Mucosa of gallbladder (tissue), 1 donor: ENCODE measurements around the gene BTBD8. TPM values are rescaled to one million over a fixed set of nuclear protein-coding genes. Genes with fewer than 3 reads are reported as not detected.

Experiments
- DNase-seq: peaks from one replicate; pipeline ENCODE4 v3.0.0-alpha.2; 2020; ENCODE audit warnings: low spot score
- total RNA-seq: library from RNA; stranded (reverse); gene quantifications from one replicate; pipeline ENCODE4 v1.2.1, GENCODE V29; 2021
- donor health status: DM: no; HTN: no; CAD: no.

The BTBD8 gene
- total RNA-seq, 1 donor from 2014 or later = 8.5 TPM

DNA sequence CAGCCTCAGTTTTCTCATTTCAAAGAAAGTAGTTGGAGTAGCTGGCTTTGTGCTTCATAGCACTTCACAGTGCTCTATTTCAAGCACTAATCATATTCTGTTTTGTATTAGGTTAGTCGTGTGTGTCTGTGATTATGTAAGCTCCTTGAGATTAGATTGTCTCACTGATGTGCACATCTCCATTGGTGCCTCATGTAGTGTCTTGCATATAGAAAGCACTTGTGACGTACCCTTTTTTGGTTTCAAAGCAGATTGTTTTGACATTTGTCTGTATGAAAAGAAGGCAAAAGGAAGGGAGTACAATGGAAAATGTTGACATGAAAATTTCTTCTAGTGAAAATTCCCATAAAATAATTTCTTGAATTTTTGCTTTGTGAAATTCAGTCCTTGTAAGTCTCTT is 13.9 kb downstream of the BTBD8 start:
- DNase-seq = no peak

DNA sequence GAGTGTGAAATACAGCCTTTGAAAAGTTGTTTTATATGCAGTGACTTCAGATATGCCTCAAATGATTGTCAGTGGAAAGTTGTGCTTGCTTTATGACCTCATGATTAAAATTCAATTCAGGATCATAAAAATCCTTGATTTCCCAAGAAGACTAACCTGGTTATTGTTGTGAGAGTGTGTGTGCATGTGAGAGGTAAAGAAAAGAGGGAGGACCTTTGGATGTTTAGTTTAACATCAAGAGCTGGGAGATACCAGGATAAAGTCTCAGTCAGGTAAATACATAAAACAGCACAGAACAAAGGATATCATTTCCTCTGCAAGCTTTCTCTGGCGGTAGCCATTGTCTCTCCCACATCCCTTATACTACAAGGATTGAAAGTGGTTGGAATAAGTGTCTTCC is 14.4 kb downstream of the BTBD8 start:
- no peak for DNase-seq

DNA sequence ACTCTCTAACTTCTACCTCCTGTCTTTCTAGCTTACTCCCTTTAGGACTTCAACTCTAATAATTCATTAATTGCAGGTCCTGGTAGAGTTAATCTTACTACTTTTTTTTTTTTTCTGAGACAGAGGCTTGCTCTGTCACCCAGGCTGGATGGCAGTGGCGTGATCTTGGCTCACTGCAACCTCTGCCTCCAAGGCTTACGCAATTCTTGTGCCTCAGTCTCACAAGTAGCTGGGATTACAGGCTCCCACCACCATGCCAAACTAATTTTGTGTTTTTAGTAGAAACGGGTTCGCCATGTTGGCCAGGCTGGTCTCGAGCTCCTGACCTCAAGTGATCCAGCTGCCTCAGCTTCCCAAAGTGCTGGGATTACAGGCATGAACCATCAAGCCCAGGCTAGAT is 15.7 kb downstream of the BTBD8 start:
- DNase-seq = no peak

DNA sequence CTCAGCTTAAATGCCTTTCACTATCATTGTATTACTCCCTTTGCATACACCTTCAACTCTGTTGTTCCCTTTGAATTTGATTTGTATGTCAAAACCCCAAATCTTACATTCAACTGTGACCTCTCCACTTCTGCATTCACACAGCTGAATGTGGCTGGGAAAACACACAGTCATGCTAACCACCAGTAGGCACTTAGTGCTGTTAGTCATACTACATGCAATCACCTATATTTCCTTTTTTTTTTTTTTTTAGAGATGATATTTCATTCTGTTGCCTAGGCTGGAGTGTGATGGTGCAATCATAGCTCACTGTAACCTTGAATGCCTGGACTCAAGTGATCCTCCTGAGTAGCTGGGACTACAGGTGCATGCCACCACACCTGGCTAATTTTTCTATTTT is 16.2 kb downstream of the BTBD8 start:
- DNase-seq = no peak

DNA sequence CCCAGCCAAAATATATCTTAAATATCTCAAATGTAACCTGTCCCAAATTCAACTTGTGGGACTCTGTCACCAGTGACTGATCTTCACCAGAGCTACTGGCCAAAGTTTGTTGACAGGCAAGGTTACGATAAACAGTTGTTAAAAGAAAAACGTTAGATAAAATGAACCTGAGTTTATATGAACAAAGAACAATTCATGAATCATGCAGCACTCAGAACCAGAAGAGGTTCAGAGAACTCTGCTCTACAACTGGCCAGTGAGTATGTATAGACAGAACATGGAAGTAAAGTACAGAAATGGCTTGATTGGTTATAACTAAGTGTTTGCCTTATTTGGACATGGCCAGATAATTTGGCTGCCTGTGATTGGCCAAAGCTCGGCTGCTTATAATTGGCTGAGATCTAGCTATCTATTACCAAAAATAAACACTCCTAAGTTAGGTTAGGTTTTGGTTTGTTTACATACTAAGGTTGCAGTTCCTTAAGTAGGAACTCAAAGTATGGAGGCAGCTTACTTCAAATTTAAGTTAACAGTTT is 25.5 kb downstream of the BTBD8 start:
- no peak for DNase-seq

DNA sequence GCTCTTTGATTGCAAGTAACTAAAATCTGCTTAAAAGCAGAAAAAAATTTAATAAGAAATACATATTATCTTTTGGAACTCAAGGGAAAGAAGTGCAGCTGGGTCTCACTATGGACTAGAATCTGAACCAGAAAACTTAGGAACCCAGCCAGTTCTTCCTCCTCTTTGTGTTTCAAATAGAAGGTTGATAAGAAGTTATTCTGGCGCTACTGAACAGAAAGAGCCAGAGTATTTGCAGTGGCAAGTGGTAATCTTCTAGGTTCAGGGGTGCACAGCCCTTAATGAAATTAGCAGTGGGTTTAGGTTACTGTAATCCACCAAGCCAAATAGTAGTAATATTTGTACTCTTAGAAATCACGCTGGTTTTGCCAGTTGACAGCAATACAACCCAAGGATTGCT is 28.5 kb downstream of the BTBD8 start:
- no peak for DNase-seq

DNA sequence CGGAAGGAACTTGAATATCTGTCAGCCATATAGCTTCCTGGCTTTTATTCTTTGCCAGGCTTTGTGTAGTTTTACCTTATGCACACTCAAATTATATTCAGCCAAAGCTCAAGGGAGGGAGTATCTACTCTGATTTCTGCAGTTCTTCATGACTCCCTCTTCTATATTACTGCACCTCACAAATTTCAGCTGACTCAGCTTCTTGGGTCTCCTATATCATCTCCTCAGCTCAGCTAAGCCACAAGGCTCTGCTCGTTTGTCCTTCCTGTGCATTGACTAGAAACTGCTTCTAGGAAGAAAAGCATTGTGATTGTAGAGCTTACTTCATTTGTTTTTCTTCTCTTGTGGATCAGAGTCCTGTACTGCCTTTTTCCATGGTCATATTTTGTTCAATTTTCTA is 37.4 kb downstream of the BTBD8 start:
- no peak for DNase-seq

DNA sequence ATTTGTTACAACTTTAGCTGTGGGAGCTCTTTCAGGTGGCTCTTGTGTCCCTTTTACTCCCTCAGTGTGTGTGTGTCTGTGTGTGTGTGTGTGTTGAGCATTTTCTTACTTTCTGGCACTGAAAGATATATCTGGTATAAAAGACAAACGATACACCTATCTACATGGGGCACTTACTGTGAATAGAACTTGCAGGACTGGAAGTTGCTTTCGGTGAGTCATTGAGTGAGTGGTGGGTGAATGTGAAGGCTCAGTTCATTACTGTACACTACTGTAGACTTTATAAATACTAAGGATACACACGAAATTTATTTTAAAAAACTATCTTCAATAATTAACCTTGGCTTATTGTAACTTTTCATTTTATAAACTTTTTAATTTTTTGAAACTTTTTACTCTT is 38.7 kb downstream of the BTBD8 start:
- no peak for DNase-seq

DNA sequence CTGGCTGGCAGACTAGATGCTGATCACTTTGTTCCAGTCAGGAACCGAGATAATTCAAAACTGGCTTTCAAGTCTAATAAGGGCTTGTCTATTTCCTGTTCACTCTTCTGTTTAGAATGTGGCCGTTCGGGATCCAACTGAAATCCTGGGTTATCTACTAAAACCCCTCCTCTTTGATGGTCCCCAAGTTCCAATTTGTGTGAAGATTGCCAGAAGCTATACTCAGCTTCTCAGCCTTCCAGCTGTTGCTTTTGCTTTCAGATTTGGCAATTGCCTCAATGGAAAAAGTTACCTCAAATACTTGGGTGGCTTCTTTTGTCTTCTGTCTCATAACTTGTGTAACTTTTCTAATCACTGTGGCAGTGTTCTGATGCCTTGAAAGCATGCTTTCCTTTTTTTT is 43.7 kb downstream of the BTBD8 start:
- DNase-seq = no peak

DNA sequence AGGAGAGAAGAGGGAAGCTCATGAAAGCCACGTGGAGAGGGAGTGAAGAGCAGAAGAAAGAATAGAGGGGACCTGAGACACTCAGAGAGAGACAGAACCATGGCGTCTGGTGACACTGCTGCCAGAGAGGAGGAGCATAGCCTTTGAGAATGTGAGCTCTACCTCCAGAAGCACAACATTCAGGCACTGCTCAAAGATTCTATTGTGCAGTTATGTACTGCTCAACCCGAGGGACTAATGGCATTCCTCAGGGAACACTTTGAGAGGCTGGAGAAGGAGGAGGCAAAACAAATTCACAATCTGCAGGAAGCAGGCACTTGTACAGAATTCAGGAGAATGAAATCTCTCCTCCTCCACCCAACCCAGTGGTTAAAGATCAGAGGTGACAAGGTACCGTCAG is 45.1 kb downstream of the BTBD8 start:
- no peak for DNase-seq

DNA sequence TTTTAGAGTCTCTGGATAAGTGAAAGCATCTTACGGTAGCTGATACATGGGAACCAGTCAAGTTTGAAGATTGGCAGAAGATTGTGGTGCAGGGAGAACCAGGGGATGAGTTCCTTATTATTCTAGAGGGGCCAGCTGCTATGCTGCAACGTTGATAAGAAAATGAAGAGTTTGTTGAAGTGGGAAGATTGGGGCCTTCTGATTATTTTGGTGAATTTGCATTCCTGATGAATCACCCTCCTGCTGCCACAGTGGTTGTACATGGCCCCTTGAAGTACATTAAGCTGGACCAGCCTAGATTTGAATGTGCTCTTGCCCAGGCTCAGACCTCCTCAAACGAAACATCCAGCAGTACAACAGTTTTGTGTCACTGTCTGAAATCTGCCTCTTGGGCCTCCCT is 45.9 kb downstream of the BTBD8 start:
- DNase-seq = no peak

DNA sequence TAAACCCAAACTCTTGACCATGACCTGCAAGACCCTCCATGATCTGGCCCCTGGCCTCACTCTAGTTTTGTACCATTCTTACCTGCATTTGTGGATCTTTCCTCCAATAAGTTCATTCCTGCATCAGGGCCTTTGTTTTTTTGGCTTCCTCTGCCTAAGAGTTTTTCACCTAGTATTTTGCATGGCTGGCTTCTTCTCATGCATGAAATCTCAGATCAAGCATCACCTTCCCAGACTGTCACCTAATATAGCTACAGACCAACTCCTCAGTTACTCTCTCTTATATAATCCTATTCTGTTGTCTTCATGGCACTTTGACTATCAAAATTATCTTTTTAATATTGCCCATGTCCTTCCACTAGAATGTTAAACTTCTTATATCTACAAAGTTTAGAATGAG is 54.2 kb downstream of the BTBD8 start:
- no peak for DNase-seq

DNA sequence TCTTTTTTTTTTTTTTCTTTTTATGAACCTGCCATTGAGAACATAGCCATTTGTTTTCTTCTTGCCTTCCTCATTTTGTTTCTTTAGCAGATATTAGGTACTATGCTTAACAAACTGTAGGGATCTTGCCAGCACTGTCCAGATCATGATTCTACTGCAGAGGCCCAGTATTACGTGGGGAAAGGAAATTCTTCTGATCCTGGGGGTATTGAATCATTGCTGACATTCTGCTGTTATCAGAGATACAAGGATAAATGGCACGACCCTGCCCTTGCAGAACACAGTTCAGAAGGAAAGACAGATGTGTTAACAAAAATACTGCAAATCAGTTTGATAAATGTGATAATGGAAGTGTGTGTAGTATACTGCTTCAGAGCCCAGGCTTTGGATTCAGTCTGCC is 56.2 kb downstream of the BTBD8 start:
- no peak for DNase-seq

DNA sequence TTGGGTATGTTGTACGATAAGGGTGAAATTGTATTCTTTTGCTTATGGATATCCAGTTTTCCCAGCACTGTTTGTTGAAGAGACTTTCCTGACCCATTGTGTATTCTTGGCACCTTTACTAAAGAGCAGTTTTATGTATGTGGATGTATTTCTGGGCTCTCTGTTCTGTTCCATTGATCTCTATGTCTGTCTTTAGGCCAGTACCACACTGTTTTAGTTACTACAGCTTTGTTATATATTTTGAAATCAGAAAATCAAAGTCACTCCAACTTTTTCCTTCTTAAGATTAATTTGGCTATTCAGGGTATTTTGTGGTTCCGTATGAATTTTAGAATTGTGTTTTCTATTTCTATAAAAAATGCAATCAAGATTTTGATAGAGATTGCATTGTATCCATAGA is 74.8 kb downstream of the BTBD8 start:
- DNase-seq = no peak

DNA sequence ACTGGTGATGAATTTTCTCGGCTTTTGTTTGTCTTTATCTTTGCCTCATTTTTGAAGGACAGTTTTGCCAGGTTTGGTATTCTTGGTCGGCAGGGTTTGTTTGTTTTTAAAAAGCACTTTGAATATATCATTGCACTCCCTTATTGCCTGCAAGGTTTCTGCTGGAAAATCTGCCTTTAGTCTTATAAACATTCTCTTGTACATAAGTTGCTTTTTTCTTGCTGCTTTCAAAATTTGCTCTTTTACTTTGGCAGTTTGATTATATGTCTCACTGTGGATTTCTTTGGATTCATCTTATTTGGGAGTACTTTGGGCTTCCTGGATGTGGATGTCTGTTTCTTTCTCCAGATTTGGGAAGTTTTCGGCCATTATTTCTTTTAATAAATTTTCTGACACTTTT is 79.4 kb downstream of the BTBD8 start:
- DNase-seq = no peak

DNA sequence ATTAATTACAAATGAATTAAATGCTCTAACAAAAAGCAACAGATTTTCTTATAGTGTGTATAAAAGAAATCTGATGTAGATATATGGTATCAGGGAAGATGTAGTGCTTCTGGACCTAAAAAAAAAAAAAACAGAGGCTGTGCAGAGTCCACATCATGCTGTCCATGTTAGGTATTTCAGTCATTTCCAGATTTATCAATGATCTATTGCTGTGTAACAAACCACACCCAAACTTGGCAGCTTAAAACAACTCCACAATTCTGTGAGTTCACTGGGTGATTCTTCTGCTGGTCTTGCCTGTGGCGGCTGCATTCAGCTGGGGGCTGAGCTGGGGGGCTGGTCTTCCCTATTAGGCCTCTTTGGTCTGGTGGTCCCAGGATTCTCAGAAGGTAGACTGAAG is 85.2 kb downstream of the BTBD8 start:
- DNase-seq = no peak

DNA sequence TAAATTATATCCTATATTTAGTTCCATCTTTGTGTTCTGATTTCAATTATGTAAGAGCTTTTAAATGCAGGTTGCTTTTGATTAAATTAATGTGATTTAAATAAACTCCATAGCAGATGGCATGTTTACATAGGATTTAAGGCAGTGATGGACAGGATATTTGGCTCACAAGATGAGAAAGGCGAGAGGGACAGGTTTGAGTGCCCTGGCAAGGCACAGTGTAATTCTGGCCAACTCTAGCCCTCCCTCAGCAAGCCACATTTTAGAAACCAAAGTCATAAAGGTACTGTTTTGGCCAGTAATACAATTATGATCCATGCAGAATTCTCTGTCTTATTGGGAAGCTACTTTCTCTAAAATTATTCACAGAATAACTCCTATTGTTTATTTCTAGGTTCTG is 87.0 kb downstream of the BTBD8 start:
- DNase-seq = no peak

DNA sequence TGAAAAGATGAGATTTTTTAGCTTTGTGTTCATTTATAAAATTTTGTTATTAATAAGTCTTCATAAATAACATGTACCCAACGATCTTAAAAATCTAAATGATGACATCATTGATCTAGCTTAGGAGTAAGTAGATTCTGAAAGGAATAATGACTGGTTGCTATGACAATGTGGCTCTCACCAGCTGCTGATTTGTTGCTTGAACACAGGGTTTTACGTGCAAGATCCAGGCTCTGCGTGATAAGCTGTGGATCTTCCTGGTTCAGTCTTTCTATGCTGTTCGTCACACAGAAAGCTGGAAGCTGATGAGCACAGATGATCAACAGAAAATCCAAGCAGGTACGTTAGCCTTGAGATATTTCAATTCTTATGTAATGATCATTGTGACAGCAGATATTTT is 88.5 kb downstream of the BTBD8 start:
- no peak for DNase-seq

DNA sequence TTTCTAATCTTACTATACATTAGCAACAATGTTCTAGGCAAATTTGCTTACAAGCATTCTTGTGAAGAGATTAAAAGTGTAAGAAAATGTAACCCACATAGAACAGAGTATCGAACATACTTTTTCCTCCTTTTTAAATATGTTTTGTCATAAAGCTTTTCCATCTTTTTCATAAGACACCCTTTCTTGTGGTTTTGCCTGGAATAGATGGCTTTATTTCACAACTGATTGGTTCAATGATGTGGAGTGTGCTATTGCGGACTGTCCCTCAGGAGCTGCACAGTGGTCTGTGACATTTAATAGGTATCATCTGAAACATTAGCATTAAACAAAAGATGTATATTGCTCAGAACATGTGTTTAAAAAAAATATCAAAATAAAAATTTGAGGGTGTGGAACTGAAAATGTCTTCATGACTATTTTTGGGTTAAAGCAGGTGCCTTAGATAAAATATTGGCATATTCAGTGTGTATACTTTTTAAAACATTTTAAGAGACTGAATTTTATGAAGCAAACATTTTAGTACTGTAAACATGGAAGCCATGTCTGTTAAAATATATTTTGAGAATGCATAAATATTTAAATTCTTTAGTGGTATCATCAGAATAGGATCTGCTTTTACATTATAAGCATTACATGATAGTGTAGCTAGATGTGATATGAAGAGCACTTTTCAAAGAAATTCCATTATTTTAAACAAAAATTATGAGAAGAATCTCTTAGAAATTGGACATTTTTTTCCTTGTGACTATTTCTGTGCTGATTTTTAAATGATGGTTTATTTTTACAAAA is 89.3 kb downstream of the BTBD8 start:
- no peak for DNase-seq

DNA sequence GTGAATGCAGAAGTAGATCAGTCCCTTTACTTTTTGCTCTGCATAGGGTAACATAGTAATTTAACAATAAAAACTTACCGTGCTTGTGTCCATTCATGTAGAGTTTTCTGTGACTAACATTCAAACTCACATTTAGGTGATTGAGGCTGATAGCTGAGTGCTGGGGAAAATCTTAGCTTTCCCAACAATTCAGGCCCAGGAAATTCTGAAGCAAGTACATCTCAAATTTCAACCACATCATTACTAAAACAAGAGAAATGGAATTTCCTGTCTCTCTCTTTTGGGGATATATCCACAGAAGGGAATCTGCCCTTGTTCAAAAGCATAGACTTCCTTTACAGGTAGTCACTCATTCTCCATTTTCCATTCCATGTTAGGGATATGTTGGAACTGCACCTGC is 104.5 kb downstream of the BTBD8 start:
- no peak for DNase-seq

DNA sequence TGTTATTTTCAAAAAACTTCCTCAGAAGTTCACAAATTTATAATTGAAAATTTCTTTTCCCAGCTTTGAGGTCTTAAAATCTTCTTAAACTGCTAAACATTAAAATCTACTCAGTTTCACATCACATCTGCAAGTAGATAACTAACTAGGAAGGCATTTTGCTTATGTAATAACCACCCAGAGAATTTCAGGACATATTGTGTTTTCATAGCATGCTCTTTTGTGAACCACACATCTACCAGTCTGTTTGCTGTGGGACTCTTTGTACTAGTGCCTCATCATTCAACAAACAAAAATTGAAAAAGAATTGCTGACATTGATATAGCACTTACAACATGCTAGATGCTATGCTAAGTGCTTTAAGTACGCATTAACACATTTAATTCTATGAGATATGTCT is 105.9 kb downstream of the BTBD8 start:
- no peak for DNase-seq

DNA sequence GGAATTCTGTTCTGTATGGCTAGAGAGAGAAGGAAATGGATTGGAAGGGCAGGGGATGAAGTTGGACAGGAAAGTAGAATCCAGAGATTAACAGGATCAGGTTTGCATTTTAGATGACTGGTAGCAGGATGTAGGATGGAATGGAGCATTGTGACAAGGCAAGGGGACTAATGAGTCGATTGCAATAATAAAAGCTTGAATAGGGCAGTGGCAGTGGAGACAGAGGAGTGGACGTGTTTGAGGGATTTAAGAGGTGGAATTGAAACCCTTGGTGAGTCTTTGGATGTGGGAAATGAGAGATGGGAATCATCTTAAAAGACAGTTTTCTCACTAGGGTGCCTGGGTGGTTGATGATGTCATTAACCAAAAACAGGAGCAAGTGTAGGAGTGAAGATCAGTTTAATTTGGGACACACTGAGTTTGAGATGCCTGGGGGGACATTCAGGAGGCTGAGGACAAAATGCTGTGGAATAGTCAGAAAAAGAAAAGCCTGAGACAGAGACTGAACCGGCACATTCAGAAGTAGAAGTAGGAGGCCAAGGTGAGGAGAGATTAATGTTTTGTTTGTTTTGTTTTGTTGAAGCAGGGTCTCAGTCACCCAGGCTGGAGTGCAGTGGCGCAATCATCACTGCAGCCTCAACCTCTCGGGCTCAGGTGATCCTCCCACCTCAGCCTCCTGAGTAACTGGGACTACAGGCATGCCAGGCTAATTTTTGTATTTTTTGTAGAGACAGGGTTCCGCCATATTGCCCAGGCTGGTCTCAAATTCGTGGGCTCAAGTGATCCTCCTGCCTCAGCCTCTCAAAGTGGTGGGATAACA is 108.5 kb downstream of the BTBD8 start:
- DNase-seq = no peak

DNA sequence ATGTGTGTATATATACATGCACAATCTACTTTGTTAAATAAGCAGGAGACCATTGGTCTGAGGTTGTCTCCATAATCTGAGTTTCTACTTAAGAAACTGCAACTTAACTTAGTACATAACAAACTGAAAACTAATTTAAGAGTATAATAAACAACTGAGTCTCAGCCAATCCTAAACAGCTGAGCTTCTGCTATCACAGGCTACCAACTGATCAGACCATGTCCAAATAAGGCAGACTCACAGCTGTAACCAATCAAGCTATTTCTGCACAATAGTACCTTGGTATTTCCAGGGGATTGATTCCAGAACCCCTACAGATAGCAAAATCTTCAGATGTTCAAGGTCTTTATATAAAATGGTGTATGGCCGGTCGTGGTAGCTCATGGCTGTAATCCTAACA is 111.6 kb downstream of the BTBD8 start:
- DNase-seq = no peak
